ENCODE results near the gene TRIM39. TPM values are rescaled to one million over a fixed set of nuclear protein-coding genes. Genes with fewer than 3 reads are reported as not detected.

Gene TRIM39
- total RNA-seq, 2 donors from 2014 or later = 10.1 to 12.1 TPM

DNA sequence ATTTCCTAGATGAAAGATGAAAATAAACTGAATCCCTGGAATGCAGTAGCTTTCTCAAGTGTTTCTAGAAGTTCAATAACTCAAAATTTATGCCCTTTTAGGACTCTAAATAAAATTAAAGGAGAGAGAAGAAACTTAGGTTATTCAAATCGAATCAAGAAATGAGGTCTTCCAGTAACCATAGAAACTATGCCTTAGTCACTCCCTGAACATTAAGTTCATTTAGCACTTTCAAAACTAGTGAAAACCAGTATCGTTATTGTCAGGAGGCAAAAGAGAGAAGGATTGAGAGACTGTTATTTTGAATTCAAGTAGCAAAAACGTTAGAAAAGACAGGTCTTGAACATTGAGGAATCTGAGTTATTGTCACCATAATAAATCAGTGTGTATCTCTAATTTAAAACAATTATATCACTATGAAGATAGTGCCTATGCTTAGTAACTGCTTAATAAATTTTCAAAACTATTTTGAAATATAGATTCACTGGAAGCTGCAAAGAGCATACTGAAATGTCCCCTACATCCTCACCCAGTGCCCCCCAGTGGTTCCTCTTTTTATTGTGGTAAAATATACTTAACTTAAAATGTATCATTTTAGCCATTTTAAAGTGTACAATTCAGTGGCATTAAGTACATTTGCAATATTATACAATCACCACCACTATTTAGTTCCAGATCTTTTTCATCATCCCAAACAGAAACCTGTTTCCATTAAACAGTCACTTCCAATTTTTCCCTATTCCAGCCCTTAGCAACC is 22.9 kb downstream of the TRIM39 start:
- no peaks in the 10 kb centered on the region for H3K27me3 ChIP-seq
- H3K36me3 ChIP-seq = no peaks in the 10 kb centered on the region
- no peak for TF ChIP-seq CTCF (IDR thresholded peaks at IDR 0.05)
- intact Hi-C loops (cut with DNase I) = no loop called here
- H3K9me3 ChIP-seq = no peaks in the 10 kb centered on the region
- no peak overlapping the region for H3K27ac ChIP-seq
- DNase-seq = no peak
- no peak overlapping the region for H3K9ac ChIP-seq (ENCODE audit: low read depth in 2 of 2, low read length in 2 of 2)
- H3K4me3 ChIP-seq = no peak overlapping the region
- H3K4me1 ChIP-seq = peaks cover 5% of the 10 kb centered on the region

- Histone ChIP-seq H3K36me3 (no peaks in the 10 kb centered on the region), H3K27ac (no peak overlapping the region), H3K4me3 (no peak overlapping the region), H3K27me3 (no peaks in the 10 kb centered on the region), H3K9ac (ENCODE audit: low read depth in 2 of 2, low read length in 2 of 2) (no peak overlapping the region), H3K4me1 (peaks cover 5% of the 10 kb centered on the region), H3K9me3 (no peaks in the 10 kb centered on the region)
- TF ChIP-seq CTCF (IDR thresholded peaks at IDR 0.05) = no peak
- no peak for DNase-seq
- intact Hi-C loops (cut with DNase I) = no loop called here
These were observed 23.8 kb downstream of the TRIM39 start for GRCh38 chr6:30350524-30350923.

DNA sequence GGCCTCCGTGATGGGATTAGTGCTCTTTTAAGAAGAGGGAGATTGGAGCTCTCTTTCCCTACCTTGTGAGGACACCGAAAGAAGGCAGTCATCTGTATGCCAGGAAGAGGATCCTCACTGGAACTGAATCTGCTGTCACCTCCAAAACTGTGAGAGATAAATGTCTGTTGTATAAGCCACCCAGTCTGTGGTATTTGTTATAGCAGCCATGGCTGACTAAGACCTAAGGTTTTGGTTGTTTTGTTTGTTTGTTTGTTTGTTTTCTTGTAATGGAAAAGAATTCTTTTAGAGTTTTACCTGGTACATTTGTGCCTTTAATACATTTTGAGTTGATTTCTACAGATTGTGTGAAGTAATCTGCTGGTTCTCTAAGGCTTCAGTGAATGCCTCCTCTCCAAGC is 25.8 kb downstream of the TRIM39 start:
- Histone ChIP-seq H3K4me1 (no peaks in the 10 kb centered on the region), H3K27me3 (no peaks in the 10 kb centered on the region), H3K9me3 (no peaks in the 10 kb centered on the region), H3K9ac (ENCODE audit: low read depth in 2 of 2, low read length in 2 of 2) (no peak overlapping the region), H3K27ac (no peak overlapping the region), H3K4me3 (no peak overlapping the region), H3K36me3 (no peaks in the 10 kb centered on the region)
- intact Hi-C loops (cut with DNase I) = no loop called here
- DNase-seq = no peak
- TF ChIP-seq CTCF (IDR thresholded peaks at IDR 0.05) = no peak

DNA sequence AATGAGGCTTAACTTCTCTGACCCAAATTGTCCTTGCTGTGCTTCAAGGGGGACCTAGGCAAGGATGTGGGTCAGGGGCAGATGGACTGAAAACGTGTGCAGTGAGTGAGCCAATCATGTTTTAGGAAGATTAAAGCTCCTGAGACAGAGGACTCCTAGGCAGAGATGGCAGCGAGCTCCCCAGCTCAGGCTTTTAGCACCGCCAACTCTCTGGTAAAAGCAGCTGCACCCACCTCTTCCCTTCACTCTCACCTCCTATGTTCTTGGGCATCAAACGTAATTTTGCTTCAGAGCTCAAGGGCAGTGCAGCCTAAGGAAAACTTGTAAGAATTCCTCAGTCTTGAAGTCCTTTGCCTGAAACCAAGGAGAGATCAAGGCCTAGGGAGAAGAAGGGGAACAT is 28.6 kb downstream of the TRIM39 start:
- peaks cover 10% of the 10 kb centered on the region for H3K27me3 ChIP-seq
- H3K27ac ChIP-seq = no peak overlapping the region
- DNase-seq = no peak
- no peak for TF ChIP-seq CTCF (IDR thresholded peaks at IDR 0.05)
- H3K4me3 ChIP-seq = no peak overlapping the region
- no peaks in the 10 kb centered on the region for H3K9me3 ChIP-seq
- no peak overlapping the region for H3K9ac ChIP-seq (ENCODE audit: low read depth in 2 of 2, low read length in 2 of 2)
- H3K36me3 ChIP-seq = no peaks in the 10 kb centered on the region
- H3K4me1 ChIP-seq = no peaks in the 10 kb centered on the region
- intact Hi-C loops (cut with DNase I) = no loop called here

- no peak for DNase-seq
- Histone ChIP-seq H3K27me3 (peaks cover 10% of the 10 kb centered on the region), H3K4me3 (no peak overlapping the region), H3K9me3 (no peaks in the 10 kb centered on the region), H3K4me1 (no peaks in the 10 kb centered on the region), H3K36me3 (no peaks in the 10 kb centered on the region), H3K9ac (ENCODE audit: low read depth in 2 of 2, low read length in 2 of 2) (no peak overlapping the region), H3K27ac (no peak overlapping the region)
- TF ChIP-seq CTCF (IDR thresholded peaks at IDR 0.05) = no peak
- intact Hi-C loops (cut with DNase I) = no loop called here
These were observed 29.8 kb downstream of the TRIM39 start for GRCh38 chr6:30356536-30356935.

All from colonic mucosa (tissue), 4 donors.